T-helper 1 cell treated with Interleukin-12 subunit alpha and Interleukin-12 subunit beta and Interleukin-4 antibody, amounts not matched to agents 30 ng/mL and 1 ng/mL, for 36 hours (primary cell): ENCODE data around the gene NAT16. TPM values are rescaled to one million over a fixed set of nuclear protein-coding genes. Genes with fewer than 3 reads are reported as not detected.
"Not testable (repeated sequence)": the region's sequence is repeated elsewhere in the genome, so short reads cannot be mapped to it uniquely, and the experiment has no call there.

Experiments used
- intact Hi-C: fragments of 100-400 bp; cut with micrococcal nuclease; formaldehyde crosslinking; loops from one replicate; pipeline ENCODE4 v1.15.1; 2024
- total RNA-seq: library from RNA; stranded (reverse); gene quantifications from 2 replicates; pipeline ENCODE4 v1.2.3, GENCODE V29; 2022

NAT16 gene
- total RNA-seq, 1 donor from 2014 or later, result not detected

DNA sequence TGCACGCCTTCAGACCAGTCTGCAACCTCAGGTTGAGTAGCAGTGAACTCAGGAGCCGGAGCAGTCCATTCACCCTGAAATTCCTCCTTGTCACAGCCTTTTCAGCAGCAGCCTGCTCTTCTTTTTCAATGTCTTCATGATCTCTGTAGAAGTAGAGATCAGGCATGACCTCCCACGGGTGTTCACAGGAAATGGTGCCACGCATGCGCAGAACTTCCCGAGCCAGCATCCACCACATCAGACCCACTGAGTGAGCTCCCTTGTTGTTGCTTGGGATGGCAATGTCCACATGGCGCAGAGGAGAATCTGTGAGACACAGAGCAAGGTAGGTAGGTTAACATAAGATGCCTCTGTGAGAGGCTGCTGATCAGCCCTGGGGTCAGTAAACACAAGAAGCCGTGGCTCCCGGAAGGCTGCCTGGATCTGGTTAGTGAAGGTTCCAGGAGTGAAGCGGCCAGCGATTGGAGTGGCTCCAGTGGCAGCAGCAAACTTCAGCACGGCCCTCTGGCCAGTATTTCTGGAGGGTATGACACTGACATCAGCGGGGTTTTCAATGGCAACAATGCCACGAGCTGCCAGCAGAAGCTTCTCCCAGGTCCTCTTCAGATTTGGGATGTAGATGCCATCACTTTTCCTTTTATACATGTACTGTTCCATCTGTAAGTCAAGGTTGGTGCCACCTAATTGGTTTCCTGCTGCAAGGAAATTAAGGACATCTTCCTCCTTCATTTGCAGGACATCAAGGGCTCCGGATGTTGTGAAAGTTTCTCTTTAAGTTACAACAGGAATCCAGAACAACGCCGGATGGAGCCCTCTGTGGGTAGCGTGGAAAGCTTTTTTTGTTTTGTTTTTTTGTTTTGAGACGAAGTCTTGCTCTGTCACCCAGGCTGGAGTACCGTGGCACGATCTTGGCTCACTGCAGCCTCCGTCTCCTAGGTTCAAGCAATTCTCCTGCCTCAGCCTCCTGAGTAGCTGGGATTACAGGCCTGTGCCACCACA lies 23.9 kb upstream of the NAT16 start:
- intact Hi-C loops, result loop anchor here (5.0 kb wide), 1 partner anchor 38 kb away; no protein-coding TSS in a partner anchor

- intact Hi-C loops, result loop anchor here (5.0 kb wide), 1 partner anchor 40 kb away; no protein-coding TSS in a partner anchor
These were observed 22.5 kb upstream of the NAT16 start for GRCh38 chr7:101202603-101202918.

- intact Hi-C loops, result loop anchor here (5.0 kb wide), 1 partner anchor 40 kb away; no protein-coding TSS in a partner anchor
These were observed 21.9 kb upstream of the NAT16 start for GRCh38 chr7:101201695-101202602.

DNA sequence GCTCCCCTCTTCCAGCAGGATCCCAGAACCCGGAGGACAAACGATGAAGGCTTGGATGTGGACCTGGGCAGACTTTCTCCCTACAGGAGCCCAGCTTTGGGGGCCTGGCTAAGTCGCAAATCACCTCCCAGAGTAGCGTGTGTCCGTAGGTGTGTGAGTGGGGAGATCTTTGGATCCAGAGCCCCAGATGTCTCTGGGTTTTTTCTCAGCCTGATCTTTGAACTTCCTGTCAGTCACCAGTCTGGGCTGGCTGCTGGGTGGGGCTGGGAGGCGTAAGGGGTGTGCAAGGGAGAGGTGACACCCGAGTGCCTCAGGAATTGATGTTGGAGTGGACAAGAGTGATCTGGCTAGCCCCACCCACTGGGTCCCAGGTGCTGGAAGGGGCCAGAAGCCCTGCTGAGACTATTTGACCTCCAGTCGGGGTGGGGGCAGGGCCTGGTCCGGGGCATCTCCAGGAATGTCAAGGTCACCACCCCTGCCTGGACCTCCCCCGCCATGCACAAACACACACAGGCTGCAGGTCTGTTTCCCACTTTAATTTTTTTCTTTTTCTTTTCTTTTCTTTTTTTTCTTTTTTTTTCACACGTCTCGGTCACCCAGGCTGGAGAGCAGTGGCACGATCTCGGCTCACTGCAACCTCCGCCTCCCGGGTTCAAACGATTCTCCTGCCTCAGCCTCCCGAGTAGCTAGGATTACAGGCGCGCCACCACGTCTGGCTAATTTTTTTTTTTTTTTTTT lies 20.9 kb upstream of the NAT16 start, which contains the start of gene MOGAT3:
Gene MOGAT3 (minus strand): TSS at position 175 of the 738 bp plus-strand sequence. CDS start 182 bp downstream, outside the sequence.
- intact Hi-C loops, result loop anchor here (5.0 kb wide), 1 partner anchor 41 kb away; no protein-coding TSS in a partner anchor

DNA sequence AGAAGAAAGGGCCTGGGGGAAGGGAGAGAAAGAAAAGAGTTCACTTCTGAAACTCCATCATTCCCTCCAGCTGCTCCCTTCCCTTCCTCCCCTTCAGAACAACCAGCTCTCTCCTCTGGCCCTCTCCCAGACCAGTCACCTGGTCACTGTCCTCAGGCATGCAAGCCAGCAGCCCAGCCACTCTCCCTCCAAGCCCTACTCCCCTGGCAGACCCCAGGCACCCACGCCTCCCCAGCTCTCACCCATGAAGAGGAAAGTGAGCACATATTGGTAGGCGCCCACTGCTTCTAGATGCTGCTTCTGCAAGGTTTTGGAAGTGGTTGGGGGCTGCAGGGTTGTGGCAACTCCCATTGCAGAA lies 20.4 kb upstream of the NAT16 start:
- intact Hi-C loops, result loop anchor here (5.0 kb wide), 1 partner anchor 42 kb away; no protein-coding TSS in a partner anchor

- intact Hi-C loops, result not testable (repeated sequence)
These were observed 19.4 kb upstream of the NAT16 start for GRCh38 chr7:101199522-101199921.

GRCh38 chr7:101198476-101198875 lies 18.4 kb upstream of the NAT16 start:
- intact Hi-C loops, result no loop called here

- intact Hi-C loops, result no loop called here
These were observed 17.9 kb upstream of the NAT16 start for GRCh38 chr7:101197991-101198390.

GRCh38 chr7:101195884-101196283 lies 15.8 kb upstream of the NAT16 start:
- intact Hi-C loops, result no loop called here

DNA sequence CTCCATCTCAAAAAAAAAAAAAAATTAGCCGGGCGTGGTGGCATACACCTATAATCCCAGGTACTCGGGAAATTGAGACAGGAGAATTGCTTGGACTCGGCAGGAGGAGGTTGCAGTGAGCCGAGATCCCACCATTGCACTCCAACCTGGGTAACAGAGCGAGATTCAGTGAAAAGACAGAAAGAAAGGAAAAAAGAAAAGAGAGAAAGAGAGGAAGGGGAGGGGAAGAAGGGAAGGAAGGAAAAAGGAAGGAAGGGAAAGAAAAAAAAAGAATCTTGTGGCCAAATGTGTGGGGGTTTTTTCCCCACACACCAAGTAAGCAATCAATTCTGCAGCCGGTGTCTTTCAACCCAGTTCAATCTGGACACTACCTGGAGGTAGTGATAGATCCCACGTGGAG lies 9.0 kb upstream of the NAT16 start:
- intact Hi-C loops, result no loop called here

DNA sequence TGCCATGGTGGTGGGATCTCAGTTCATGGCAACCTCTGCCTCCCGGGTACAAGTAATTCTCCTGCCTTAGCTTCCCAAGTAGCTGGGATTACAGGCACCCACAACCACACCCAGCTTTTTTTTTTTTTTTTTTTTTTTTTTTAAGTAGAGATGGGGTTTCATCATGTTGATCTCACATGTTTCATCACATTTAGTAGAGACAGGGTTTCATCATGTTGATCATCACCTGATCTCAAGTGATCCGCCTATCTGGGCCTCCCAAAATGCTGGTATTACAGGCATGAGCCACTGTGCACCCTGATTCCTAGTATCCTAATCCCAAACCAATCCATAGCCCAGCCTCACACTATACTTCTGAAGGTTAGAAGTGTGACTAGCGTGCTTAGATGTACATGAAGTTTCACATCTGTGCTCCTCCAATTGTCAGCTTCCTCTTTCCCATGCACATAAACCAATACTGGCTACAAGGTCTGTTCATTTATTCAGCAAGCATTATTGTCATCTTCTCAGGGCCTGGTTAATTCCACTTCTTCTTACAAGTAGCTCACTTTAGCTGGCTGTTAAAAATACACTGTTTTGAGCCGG lies 6.8 kb upstream of the NAT16 start:
- intact Hi-C loops, result no loop called here

DNA sequence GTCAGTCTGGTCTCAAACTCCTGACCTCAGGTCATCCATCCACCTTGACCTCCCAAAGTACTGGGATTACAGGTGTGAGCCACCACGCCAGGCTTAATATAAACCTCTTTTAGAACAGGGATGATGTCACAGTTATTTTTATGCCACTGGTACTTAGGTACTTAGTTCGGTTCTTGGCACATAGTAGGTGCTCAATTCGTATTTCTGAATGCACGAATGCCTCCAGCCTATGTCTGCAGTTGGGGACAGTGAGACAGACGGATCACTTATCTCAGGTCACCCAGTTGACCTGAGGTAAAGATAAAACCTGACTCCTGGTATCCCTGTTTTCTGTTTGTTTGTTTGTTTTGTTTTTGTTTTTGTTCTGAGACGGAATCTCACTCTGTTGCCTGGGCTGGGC lies 6.1 kb upstream of the NAT16 start:
- intact Hi-C loops, result no loop called here

- intact Hi-C loops, result no loop called here
These were observed 5.3 kb upstream of the NAT16 start for GRCh38 chr7:101185258-101185839.

- intact Hi-C loops, result no loop called here
These were observed 380 bp downstream of the NAT16 start for GRCh38 chr7:101179713-101180112.

DNA sequence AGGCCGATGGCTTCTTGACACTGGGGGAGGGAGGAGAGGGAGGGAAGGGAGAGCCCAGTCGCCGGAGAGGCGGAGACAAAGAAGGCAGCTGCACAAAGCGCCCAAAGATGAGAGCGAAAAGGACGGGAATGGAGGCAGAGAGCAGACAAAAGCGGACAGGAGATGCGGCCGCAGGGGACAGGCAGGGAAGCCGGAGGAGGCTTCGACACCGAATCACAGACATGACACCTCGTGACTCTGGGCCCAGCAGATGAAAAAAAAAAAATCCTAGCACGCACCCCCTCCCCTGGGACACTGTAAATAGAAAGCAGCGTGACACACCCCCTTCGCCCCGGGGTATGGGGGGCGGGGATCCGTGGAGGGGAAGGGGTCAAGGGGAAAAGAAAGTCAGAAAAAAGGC lies 976 bp downstream of the NAT16 start:
- intact Hi-C loops, result no loop called here

DNA sequence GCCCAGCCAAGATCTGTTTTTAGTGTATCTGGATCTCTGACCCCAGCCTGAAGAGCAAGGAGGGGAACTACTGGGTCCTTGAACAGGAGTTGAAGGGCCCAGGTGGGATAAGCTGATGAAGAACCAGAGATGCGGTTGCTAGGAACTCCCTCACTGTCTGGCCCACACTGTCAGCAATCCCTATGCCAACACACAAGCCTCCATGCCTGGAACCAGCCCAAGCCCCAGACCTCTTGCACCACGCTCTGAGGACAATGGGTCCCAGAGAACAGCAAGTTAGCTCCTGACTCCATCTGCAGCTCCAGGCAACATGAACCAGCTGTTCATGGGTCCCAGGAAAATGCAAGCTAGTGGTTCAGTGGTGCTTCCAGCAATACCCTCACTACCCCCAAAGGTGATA lies 2.4 kb downstream of the NAT16 start:
- intact Hi-C loops, result no loop called here

DNA sequence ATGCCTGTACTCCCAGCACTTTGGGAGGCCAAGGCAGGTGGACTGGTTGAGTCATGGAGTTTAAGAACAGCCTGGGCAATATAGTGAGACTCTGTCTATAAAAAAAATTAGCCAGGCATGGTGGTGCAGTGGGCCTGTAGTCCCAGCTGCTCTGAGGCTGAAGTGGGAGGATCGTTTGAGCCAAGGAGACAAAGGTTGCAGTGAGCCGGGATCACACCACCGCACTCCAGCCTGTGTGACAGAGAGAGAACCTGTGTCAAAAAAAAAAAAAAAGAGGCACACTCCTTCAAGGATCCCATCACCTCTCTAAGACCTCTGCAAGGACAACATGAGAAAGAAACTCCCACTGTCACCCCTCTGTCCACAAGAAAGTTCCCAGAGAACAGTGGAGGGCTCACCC lies 4.4 kb downstream of the NAT16 start:
- intact Hi-C loops, result no loop called here

GRCh38 chr7:101174322-101174854 lies 5.7 kb downstream of the NAT16 start:
- intact Hi-C loops, result loop anchor here (1.0 to 5.0 kb wide), 3 partner anchors 20 to 207 kb away; partner anchors contain the start of genes AP1S1 and MUC12

DNA sequence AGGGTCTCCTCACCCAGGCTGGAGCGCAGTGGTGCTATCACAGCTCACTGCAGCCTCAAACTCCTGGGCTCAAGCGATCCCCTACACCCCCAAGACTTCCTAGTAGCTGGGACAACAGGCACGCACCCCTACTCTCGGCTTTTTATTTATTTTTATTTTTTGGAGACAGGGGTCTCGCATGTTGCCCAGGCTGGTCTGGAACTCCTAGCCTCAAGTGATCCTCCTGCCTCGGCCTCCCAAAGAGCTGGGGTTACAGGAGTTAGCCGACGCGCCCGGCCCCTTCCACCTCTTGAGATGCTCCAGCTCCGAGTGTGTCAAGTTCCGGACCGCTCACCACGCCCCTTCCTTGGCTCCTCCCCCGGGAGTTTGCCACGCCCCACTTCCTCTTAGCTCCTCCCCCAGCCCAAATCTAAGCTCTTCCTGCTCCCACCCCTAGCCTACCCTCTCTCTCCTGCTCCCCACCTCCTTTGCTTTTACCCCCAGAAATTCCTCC lies 6.3 kb downstream of the NAT16 start:
- intact Hi-C loops, result loop anchor here (1.0 to 5.0 kb wide), 3 partner anchors 19 to 206 kb away; partner anchors contain the start of genes AP1S1 and MUC12
